ENCODE data around the gene RMND1. TPM values are rescaled to one million over a fixed set of nuclear protein-coding genes. Genes with fewer than 3 reads are reported as not detected.

Gene RMND1
- total RNA-seq, 2 donors from 2014 or later, result 17.1 to 22.9 TPM

Small RNA genes within 50 kb of the gene (small RNA-seq; reads per million reads assigned to genes)
- gene RF00019, result 0 reads per million in 2 donors

Other genes starting within 250 kb of the RMND1 start
- 100 to 1,000 TPM in 1 of 2 donors, 10 to 100 TPM in 1; 29.4 to 159 TPM for gene AKAP12, start 212.2 kb downstream of the RMND1 start, total RNA-seq
- gene ZBTB2, start 60.6 kb downstream of the RMND1 start, total RNA-seq, result 10 to 100 TPM in 1 of 2 donors, 1 to 10 TPM in 1; 8.1 to 13.6 TPM
- under 1 TPM; 0.32 to 0.85 TPM for gene CCDC170, start 41.9 kb upstream of the RMND1 start, total RNA-seq

Measured in prostate gland (tissue), 2 donors.